Liver (tissue), 9 donors: ENCODE results near the gene MAPKAPK3. TPM values are rescaled to one million over a fixed set of nuclear protein-coding genes. Genes with fewer than 3 reads are reported as not detected.

Source experiments
- DNase-seq: peaks from one replicate; pipeline ENCODE4 v3.0.0-alpha.2; 2017; ENCODE audit warnings: low spot score
- H3K27ac ChIP-seq, 2 donors: one replicate each; pipeline ENCODE4 v1.7.0; 2013; ENCODE audit warnings: inconsistent platforms in 2 of 2, low read length in 2 of 2, control low read depth in 1 of 2, low read depth in 1 of 2, mild to moderate bottlenecking in 1 of 2
- H3K27me3 ChIP-seq, 4 donors: one replicate each; pipeline versions ENCODE4 v1.6.1 to v1.7.0; 2013; ENCODE audit warnings: low read length in 3 of 4, inconsistent platforms in 1 of 4, mild to moderate bottlenecking in 1 of 4, moderate library complexity in 1 of 4; ENCODE audit not compliant: control insufficient read depth in 4 of 4, insufficient read depth in 4 of 4
- H3K36me3 ChIP-seq, 4 donors: one replicate each; pipeline versions ENCODE4 v1.6.1 to v1.7.0; 2013; ENCODE audit warnings: low read length in 3 of 4, mild to moderate bottlenecking in 3 of 4, low read depth in 1 of 4, moderate library complexity in 1 of 4; ENCODE audit not compliant: control insufficient read depth in 4 of 4, insufficient read depth in 3 of 4
- H3K4me1 ChIP-seq, 4 donors: one replicate each; pipeline versions ENCODE4 v1.6.1 to v1.7.0; 2013; ENCODE audit warnings: low read length in 3 of 4, mild to moderate bottlenecking in 3 of 4, moderate library complexity in 1 of 4; ENCODE audit not compliant: control insufficient read depth in 4 of 4, insufficient read depth in 4 of 4
- H3K4me3 ChIP-seq, 3 donors: one replicate each; pipeline versions ENCODE4 v1.6.1 to v1.7.0; 2013; ENCODE audit warnings: low read length in 3 of 3, control low read depth in 1 of 3, low read depth in 1 of 3, mild to moderate bottlenecking in 1 of 3
- H3K9ac ChIP-seq, 2 donors: one replicate each; pipeline ENCODE4 v1.7.0; 2013; ENCODE audit warnings: low read length in 2 of 2, mild to moderate bottlenecking in 2 of 2, moderate library complexity in 2 of 2, control low read depth in 1 of 2, low read depth in 1 of 2
- H3K9me3 ChIP-seq, 4 donors: one replicate each; pipeline versions ENCODE4 v1.6.1 to v1.7.0; 2013; ENCODE audit warnings: low read length in 3 of 4; ENCODE audit not compliant: control insufficient read depth in 4 of 4
- ATF3 ChIP-seq: IDR thresholded peaks from 2 replicates; pipeline ENCODE4 v1.6.1; 2016; ENCODE audit warnings: antibody characterized with exemption
- CTCF ChIP-seq: fragments of 150-350 bp; IDR thresholded peaks from 2 replicates; pipeline ENCODE4 v1.5.1; 2017; ENCODE audit warnings: improper control_type of control experiment, low read depth, low read length; ENCODE audit not compliant: missing input control
- EGR1 ChIP-seq, 2 donors: IDR thresholded peaks; 2 replicates each; pipeline ENCODE4 v1.6.1; 2016 to 2018; ENCODE audit warnings: antibody characterized with exemption in 2 of 2, low read depth in 2 of 2
- FOXA1 ChIP-seq: IDR thresholded peaks from 2 replicates; pipeline ENCODE4 v1.6.1; 2016; ENCODE audit warnings: antibody characterized with exemption
- FOXA2 ChIP-seq: IDR thresholded peaks from 2 replicates; pipeline ENCODE4 v1.6.1; 2016; ENCODE audit warnings: antibody characterized with exemption
- GABPA ChIP-seq, 2 donors: IDR thresholded peaks in 1 of 2; conservative IDR thresholded peaks in 1 of 2; 2 replicates each; pipeline ENCODE4 v1.6.1; 2016; ENCODE audit warnings: antibody characterized with exemption in 2 of 2, mild to moderate bottlenecking in 1 of 2, moderate library complexity in 1 of 2
- HNF4A ChIP-seq, 2 donors: conservative IDR thresholded peaks; 2 replicates each; pipeline ENCODE4 v1.6.1; 2016; ENCODE audit warnings: antibody characterized with exemption in 2 of 2, mild to moderate bottlenecking in 2 of 2
- HNF4G ChIP-seq: IDR thresholded peaks from 2 replicates; pipeline ENCODE4 v1.6.1; 2016; ENCODE audit warnings: antibody characterized with exemption
- JUND ChIP-seq, 2 donors: IDR thresholded peaks; 2 replicates each; pipeline ENCODE4 v1.6.1; 2016; ENCODE audit warnings: antibody characterized with exemption in 2 of 2
- NR2F2 ChIP-seq: IDR thresholded peaks from 2 replicates; pipeline ENCODE4 v1.6.1; 2016; ENCODE audit warnings: antibody characterized with exemption
- RAD21 ChIP-seq, 2 donors: IDR thresholded peaks; 2 replicates each; pipeline ENCODE4 v1.6.1; 2016; ENCODE audit warnings: antibody characterized with exemption in 2 of 2, mild to moderate bottlenecking in 2 of 2
- RXRA ChIP-seq, 2 donors: IDR thresholded peaks; 2 replicates each; pipeline ENCODE4 v1.6.1; 2017 to 2018; ENCODE audit warnings: antibody characterized with exemption in 2 of 2, mild to moderate bottlenecking in 1 of 2
- SP1 ChIP-seq: IDR thresholded peaks from 2 replicates; pipeline ENCODE4 v1.6.1; 2018; ENCODE audit warnings: antibody characterized with exemption, mild to moderate bottlenecking
- TAF1 ChIP-seq: conservative IDR thresholded peaks from 2 replicates; pipeline ENCODE4 v1.6.1; 2016; ENCODE audit warnings: antibody characterized with exemption, mild to moderate bottlenecking
- YY1 ChIP-seq: IDR thresholded peaks from 2 replicates; pipeline ENCODE4 v1.6.1; 2016; ENCODE audit warnings: antibody characterized with exemption, mild to moderate bottlenecking
- ZBTB33 ChIP-seq: IDR thresholded peaks from 2 replicates; pipeline ENCODE4 v1.6.1; 2016; ENCODE audit warnings: antibody characterized with exemption
- whole genome bisulfite sequencing: extraction: QIAGEN DNeasy Blood & Tissue Kit; methylation state at CpG from one replicate; pipeline ENCODE4 v1.1.7; 2013; 5-methylcytosine and 5-hydroxymethylcytosine counted together
- polyA plus RNA-seq, 2 donors: library from polyadenylated mRNA; stranded (reverse) in 1 of 2; unstranded in 1 of 2; fragments of 200-250 nt in 1 of 2; fragments of >200 nt in 1 of 2; fragmentation: Nextera tagmentation in 1 of 2; extraction: Ambion mirVana in 1 of 2; gene quantifications; one replicate each; pipeline versions ENCODE4 v1.2.1 to v1.2.3, GENCODE V29; 2013 to 2015
- total RNA-seq, 2 donors: library from RNA; depleted of rRNA; stranded (reverse); fragments of >200 nt; gene quantifications; one replicate each; pipeline ENCODE4 v1.2.3, GENCODE V29; 2014
- TF ChIP-seq, protein P1 (sequence below): IDR thresholded peaks from 2 replicates; pipeline ENCODE4 v1.6.1; 2016; ENCODE audit warnings: antibody characterized with exemption, mild to moderate bottlenecking
- TF ChIP-seq, protein P2 (sequence below): IDR thresholded peaks from 2 replicates; pipeline ENCODE4 v1.6.1; 2016; ENCODE audit warnings: antibody characterized with exemption
- donor health status: healthy.
- donor health status: healthy.
- donor health status: healthy.
- donor health status: healthy.
- donor health status: healthy.

Gene MAPKAPK3
- total and polyA plus RNA-seq, 4 donors, result 13.9 to 32.9 (median 19.0) TPM

DNA sequence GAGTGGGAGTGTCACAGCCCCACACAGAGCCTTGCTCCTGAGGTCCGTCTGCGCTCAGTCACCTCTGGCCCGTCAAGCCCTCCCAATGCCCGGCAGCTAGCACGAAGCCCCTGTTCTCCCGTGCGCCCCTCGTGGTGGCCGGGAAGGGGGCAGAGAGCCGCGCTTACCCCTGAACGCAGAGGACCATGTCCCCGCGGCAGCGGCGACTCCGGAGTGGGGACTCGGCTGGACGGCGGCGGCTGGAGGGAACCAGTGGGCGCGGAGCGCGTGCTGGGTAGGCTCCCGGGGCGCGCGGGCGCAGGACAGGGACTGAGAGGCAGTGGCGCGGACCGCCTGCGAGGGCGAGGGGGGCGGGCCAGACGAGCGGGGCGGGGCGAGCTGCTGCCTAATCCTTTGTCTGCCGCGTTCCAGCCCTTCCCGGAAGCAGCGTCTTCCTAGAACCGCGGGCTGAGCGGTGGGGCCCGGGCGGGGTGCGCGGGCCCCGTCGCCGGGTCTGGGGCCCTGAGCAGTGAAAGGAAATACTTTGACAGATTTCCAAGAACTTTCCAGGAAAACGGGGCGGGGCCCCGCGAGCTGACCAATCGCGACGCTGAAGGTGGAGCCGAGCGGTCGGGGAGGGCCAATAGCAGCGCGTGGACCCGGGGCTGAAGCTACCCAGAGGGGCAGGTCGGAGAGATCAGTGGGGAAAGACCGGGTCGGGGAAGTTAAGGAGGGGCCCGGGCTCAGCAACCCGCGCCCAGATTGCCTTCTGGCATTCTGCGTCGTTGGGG is 5.3 kb upstream of the MAPKAPK3 start, which contains the start of gene CISH:
Gene CISH (minus strand): TSS at position 311 of the 770 bp plus-strand sequence. CDS start 124 bp downstream, at position 187.
- no peaks in the 10 kb centered on the region for H3K27me3 ChIP-seq
- peaks cover 7 to 18% (median 12%) of the 10 kb centered on the region in 4 donors for H3K36me3 ChIP-seq
- H3K4me3 ChIP-seq, result peak within 1 kb of the TSS; percentile 73 to 91 (median 88)
- H3K9ac ChIP-seq, result peak within 1 kb of the TSS; percentile 61 to 76
- peaks cover 11 to 77% (median 51%) of the 10 kb centered on the region in 4 donors for H3K4me1 ChIP-seq
- under 1% methylated on average over 75 of the region's 75 CpGs for WGBS
- TF ChIP-seq EGR1 (IDR thresholded peaks at IDR 0.05; ENCODE audit: low read depth in 2 of 2), result peak; percentile 79 to 89
- TF ChIP-seq ZBTB33, result no peak
- peak; percentile 13 for TF ChIP-seq CTCF
- TF ChIP-seq ATF3, result no peak
- TF ChIP-seq YY1, result no peak
- TF ChIP-seq, protein P1, sequence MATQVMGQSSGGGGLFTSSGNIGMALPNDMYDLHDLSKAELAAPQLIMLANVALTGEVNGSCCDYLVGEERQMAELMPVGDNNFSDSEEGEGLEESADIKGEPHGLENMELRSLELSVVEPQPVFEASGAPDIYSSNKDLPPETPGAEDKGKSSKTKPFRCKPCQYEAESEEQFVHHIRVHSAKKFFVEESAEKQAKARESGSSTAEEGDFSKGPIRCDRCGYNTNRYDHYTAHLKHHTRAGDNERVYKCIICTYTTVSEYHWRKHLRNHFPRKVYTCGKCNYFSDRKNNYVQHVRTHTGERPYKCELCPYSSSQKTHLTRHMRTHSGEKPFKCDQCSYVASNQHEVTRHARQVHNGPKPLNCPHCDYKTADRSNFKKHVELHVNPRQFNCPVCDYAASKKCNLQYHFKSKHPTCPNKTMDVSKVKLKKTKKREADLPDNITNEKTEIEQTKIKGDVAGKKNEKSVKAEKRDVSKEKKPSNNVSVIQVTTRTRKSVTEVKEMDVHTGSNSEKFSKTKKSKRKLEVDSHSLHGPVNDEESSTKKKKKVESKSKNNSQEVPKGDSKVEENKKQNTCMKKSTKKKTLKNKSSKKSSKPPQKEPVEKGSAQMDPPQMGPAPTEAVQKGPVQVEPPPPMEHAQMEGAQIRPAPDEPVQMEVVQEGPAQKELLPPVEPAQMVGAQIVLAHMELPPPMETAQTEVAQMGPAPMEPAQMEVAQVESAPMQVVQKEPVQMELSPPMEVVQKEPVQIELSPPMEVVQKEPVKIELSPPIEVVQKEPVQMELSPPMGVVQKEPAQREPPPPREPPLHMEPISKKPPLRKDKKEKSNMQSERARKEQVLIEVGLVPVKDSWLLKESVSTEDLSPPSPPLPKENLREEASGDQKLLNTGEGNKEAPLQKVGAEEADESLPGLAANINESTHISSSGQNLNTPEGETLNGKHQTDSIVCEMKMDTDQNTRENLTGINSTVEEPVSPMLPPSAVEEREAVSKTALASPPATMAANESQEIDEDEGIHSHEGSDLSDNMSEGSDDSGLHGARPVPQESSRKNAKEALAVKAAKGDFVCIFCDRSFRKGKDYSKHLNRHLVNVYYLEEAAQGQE, result peak; percentile 72
- TF ChIP-seq RXRA (IDR thresholded peaks at IDR 0.05), result peak; percentile 47 to 76
- TF ChIP-seq TAF1, result peak; percentile 82
- peak; percentile 64 to 69 for TF ChIP-seq JUND (IDR thresholded peaks at IDR 0.05)
- peak in 1 of 2 donors; percentile 58 for TF ChIP-seq GABPA (IDR thresholded peaks at IDR 0.05 in 1 of 2, conservative IDR thresholded peaks at IDR 0.05 in 1 of 2)
- peak; percentile 91 for TF ChIP-seq SP1
- peak; percentile 88 for TF ChIP-seq NR2F2
- TF ChIP-seq, protein P2, sequence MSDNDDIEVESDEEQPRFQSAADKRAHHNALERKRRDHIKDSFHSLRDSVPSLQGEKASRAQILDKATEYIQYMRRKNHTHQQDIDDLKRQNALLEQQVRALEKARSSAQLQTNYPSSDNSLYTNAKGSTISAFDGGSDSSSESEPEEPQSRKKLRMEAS, result peak; percentile 73
- no peak for TF ChIP-seq HNF4G
- TF ChIP-seq RAD21 (IDR thresholded peaks at IDR 0.05), result peak in 1 of 2 donors; percentile 30
- TF ChIP-seq HNF4A (conservative IDR thresholded peaks at IDR 0.05), result peak; percentile 43 to 72
- no peak for TF ChIP-seq FOXA1
- peak; percentile 12 for TF ChIP-seq FOXA2
- no peaks in the 10 kb centered on the region for H3K9me3 ChIP-seq
- H3K27ac ChIP-seq, result peak within 1 kb of the TSS; percentile 85 to 86
- peak; percentile 95 for DNase-seq
